ENCODE data around the gene SLC19A1. TPM values are rescaled to one million over a fixed set of nuclear protein-coding genes. Genes with fewer than 3 reads are reported as not detected.
"Not testable (repeated sequence)": the region's sequence is repeated elsewhere in the genome, so short reads cannot be mapped to it uniquely, and the experiment has no call there.

The SLC19A1 gene
- total RNA-seq, 1 experiment from 2014 or later: 4.3 TPM

DNA sequence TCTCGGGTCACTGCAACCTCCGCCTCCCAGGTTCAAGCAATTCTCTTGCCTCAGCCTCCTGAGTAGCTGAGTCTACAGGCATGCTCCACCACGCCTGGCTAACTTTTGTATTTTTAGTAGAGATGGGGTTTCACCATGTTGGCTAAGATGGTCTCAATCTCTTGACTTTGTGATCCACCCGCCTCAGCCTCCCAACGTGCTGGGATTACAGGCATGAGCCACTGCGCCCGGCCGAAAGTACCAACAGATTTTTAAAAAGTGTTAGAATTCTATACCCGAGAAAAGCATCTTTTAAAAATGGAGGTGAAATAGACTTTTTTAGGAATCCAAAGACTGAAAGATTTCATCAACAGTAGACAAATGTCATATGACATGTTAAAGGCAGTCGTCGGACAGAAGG lies 21.9 kb upstream of the SLC19A1 start:
- H3K9ac ChIP-seq (ENCODE audit: low read length); H3K27me3 ChIP-seq (ENCODE audit: low read length); H3K9me3 ChIP-seq (ENCODE audit: low read length); H3K4me2 ChIP-seq (ENCODE audit: low read depth, low read length, poor library complexity, severe bottlenecking); H2AFZ ChIP-seq (ENCODE audit: low read length); H3K9me2 ChIP-seq (replicated peaks; ENCODE audit: insufficient read depth, low read length); H4K20me1 ChIP-seq (ENCODE audit: insufficient read depth, low read depth, low read length); H3K36me3 ChIP-seq (ENCODE audit: insufficient read depth, low read length); H3K79me2 ChIP-seq (ENCODE audit: low read length); DNase-seq; H3K27ac ChIP-seq (ENCODE audit: low read length); H3K4me3 ChIP-seq (ENCODE audit: low read length); H3K4me1 ChIP-seq (ENCODE audit: low read length): not testable (repeated sequence)

GRCh38 chr21:45562965-45563364 lies 20.7 kb upstream of the SLC19A1 start:
- Histone ChIP-seq H3K9me3 (ENCODE audit: low read length) (no peaks in the 10 kb centered on the region), H3K4me1 (ENCODE audit: low read length) (no peaks in the 10 kb centered on the region), H3K36me3 (ENCODE audit: insufficient read depth, low read length) (no peaks in the 10 kb centered on the region), H3K27me3 (ENCODE audit: low read length) (no peaks in the 10 kb centered on the region), H4K20me1 (ENCODE audit: insufficient read depth, low read depth, low read length) (peaks cover under 1% of the 10 kb centered on the region; the same call in 1 of the 2 replicates), H3K27ac (ENCODE audit: low read length) (no peak overlapping the region), H3K9me2 (replicated peaks; ENCODE audit: insufficient read depth, low read length) (no peaks in the 10 kb centered on the region), H3K79me2 (ENCODE audit: low read length) (no peaks in the 10 kb centered on the region), H2AFZ (ENCODE audit: low read length) (no peak overlapping the region), H3K9ac (ENCODE audit: low read length) (no peak overlapping the region), H3K4me3 (ENCODE audit: low read length) (no peak overlapping the region), H3K4me2 (ENCODE audit: low read depth, low read length, poor library complexity, severe bottlenecking) (no peak overlapping the region)
- no peak for DNase-seq

DNA sequence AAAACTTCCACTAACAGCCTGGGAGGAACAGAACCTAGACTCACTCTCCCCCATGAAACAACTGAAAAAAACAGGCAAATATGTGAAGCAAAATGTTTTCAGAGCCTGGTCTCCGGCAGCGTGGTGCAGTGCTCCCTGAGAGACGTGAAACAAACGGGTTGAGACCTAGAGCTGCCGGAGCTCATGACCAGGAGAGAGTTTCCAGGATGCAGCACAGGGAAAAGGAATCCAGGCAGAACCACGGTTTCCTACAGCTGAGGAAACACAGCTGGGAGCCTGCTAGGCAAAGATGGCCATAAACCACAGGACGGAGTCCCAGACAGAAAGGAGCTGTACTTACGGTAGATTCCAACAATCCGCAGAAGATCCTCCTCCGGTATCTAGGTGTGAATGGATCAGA lies 20.2 kb upstream of the SLC19A1 start:
- no peak overlapping the region for H3K4me3 ChIP-seq (ENCODE audit: low read length)
- H3K27ac ChIP-seq (ENCODE audit: low read length): no peak overlapping the region
- no peak for DNase-seq
- no peak overlapping the region for H3K9ac ChIP-seq (ENCODE audit: low read length)
- no peak overlapping the region for H3K4me2 ChIP-seq (ENCODE audit: low read depth, low read length, poor library complexity, severe bottlenecking)
- no peak overlapping the region for H2AFZ ChIP-seq (ENCODE audit: low read length)
- no peaks in the 10 kb centered on the region for H3K4me1 ChIP-seq (ENCODE audit: low read length)
- H3K36me3 ChIP-seq (ENCODE audit: insufficient read depth, low read length): no peaks in the 10 kb centered on the region
- H4K20me1 ChIP-seq (ENCODE audit: insufficient read depth, low read depth, low read length): peaks cover 6% of the 10 kb centered on the region
- H3K79me2 ChIP-seq (ENCODE audit: low read length): no peaks in the 10 kb centered on the region
- H3K27me3 ChIP-seq (ENCODE audit: low read length): no peaks in the 10 kb centered on the region
- H3K9me2 ChIP-seq (replicated peaks; ENCODE audit: insufficient read depth, low read length): no peaks in the 10 kb centered on the region
- no peaks in the 10 kb centered on the region for H3K9me3 ChIP-seq (ENCODE audit: low read length)

DNA sequence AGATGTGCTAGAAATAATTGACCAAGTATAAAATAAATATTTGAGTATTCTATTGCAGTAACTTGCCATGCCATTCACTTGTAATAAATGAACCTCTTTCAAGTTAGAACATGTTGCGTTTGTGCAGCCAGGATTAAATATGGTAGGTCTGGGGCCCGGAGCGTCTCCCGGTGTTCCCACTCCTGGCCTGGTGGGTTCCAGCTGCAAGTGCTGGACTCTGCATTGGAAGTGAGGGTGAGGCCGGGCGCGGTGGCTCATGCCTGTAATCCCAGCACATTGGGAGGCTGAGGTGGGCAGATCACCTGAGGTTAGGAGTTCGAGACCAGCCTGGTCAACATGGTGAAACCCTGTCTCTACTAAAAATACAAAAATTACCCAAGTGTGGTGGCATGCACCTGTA lies 19.0 kb upstream of the SLC19A1 start:
- H3K9me3 ChIP-seq (ENCODE audit: low read length); H3K79me2 ChIP-seq (ENCODE audit: low read length); H4K20me1 ChIP-seq (ENCODE audit: insufficient read depth, low read depth, low read length); H3K27ac ChIP-seq (ENCODE audit: low read length); H3K36me3 ChIP-seq (ENCODE audit: insufficient read depth, low read length); H3K27me3 ChIP-seq (ENCODE audit: low read length); H3K4me3 ChIP-seq (ENCODE audit: low read length); H3K4me1 ChIP-seq (ENCODE audit: low read length); DNase-seq; H2AFZ ChIP-seq (ENCODE audit: low read length); H3K9me2 ChIP-seq (replicated peaks; ENCODE audit: insufficient read depth, low read length); H3K9ac ChIP-seq (ENCODE audit: low read length); H3K4me2 ChIP-seq (ENCODE audit: low read depth, low read length, poor library complexity, severe bottlenecking): not testable (repeated sequence)

DNA sequence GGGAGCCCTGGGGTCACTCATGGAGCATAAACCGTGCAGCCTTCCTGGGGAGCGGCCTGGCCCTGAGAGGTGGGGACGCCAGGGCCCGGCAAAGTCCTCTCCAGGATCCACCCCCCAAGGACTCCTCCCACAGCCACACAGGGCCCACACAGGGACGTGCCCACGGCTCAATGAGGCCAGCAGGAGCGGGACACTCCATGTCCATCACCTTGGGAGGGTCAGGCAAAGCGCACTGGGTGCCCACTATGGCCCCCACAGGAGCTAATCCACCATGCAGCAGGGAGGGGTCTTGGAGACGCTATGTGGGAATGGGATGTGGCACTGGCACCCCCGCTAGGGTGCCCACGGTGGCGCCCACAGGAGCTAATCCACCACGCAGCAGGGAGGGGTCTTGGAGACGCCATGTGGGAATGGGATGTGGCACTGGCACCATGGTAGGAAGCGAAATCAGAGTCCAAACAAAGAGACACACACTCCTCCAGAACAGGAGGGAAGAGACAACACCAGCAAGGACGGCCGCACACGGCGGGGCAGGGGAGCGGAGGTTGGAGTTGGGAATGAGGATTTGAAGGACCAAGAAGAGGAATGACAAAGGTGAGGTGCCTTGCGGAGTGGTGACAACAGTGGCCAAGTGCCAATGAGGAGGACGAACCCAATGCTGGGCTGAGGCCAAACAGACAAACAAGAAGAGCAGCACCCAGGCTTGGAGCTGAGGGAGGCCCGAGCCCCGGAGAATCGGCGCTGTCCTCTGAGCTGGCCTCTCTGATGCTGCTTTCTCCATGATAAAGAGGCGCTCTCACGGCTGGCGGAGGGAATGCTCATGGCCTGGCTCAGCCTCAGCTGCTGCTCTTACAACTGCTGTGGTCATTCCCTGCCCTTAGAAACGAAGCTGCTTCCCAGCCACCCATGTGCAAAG lies 18.1 kb upstream of the SLC19A1 start:
- Histone ChIP-seq H3K79me2 (ENCODE audit: low read length) (no peaks in the 10 kb centered on the region), H3K9me3 (ENCODE audit: low read length) (no peaks in the 10 kb centered on the region), H3K9me2 (replicated peaks; ENCODE audit: insufficient read depth, low read length) (no peaks in the 10 kb centered on the region), H3K4me2 (ENCODE audit: low read depth, low read length, poor library complexity, severe bottlenecking) (no peak overlapping the region), H3K9ac (ENCODE audit: low read length) (no peak overlapping the region), H4K20me1 (ENCODE audit: insufficient read depth, low read depth, low read length) (peaks cover 7% of the 10 kb centered on the region), H2AFZ (ENCODE audit: low read length) (no peak overlapping the region), H3K4me1 (ENCODE audit: low read length) (peaks cover 18% of the 10 kb centered on the region), H3K4me3 (ENCODE audit: low read length) (no peak overlapping the region), H3K27ac (ENCODE audit: low read length) (no peak overlapping the region), H3K27me3 (ENCODE audit: low read length) (no peaks in the 10 kb centered on the region), H3K36me3 (ENCODE audit: insufficient read depth, low read length) (no peaks in the 10 kb centered on the region)
- no peak for DNase-seq

- H3K36me3 ChIP-seq (ENCODE audit: insufficient read depth, low read length): no peaks in the 10 kb centered on the region
- no peak overlapping the region for H3K9ac ChIP-seq (ENCODE audit: low read length)
- peaks cover 7% of the 10 kb centered on the region for H4K20me1 ChIP-seq (ENCODE audit: insufficient read depth, low read depth, low read length)
- no peaks in the 10 kb centered on the region for H3K79me2 ChIP-seq (ENCODE audit: low read length)
- no peak overlapping the region for H3K4me3 ChIP-seq (ENCODE audit: low read length)
- H3K27ac ChIP-seq (ENCODE audit: low read length): no peak overlapping the region
- H3K9me2 ChIP-seq (replicated peaks; ENCODE audit: insufficient read depth, low read length): no peaks in the 10 kb centered on the region
- H3K27me3 ChIP-seq (ENCODE audit: low read length): no peaks in the 10 kb centered on the region
- H3K4me2 ChIP-seq (ENCODE audit: low read depth, low read length, poor library complexity, severe bottlenecking): no peak overlapping the region
- H3K4me1 ChIP-seq (ENCODE audit: low read length): peaks cover 21% of the 10 kb centered on the region
- DNase-seq: no peak
- H3K9me3 ChIP-seq (ENCODE audit: low read length): no peaks in the 10 kb centered on the region
- H2AFZ ChIP-seq (ENCODE audit: low read length): no peak overlapping the region
Observed at GRCh38 chr21:45559216-45560105, 17.2 kb upstream of the SLC19A1 start.

DNA sequence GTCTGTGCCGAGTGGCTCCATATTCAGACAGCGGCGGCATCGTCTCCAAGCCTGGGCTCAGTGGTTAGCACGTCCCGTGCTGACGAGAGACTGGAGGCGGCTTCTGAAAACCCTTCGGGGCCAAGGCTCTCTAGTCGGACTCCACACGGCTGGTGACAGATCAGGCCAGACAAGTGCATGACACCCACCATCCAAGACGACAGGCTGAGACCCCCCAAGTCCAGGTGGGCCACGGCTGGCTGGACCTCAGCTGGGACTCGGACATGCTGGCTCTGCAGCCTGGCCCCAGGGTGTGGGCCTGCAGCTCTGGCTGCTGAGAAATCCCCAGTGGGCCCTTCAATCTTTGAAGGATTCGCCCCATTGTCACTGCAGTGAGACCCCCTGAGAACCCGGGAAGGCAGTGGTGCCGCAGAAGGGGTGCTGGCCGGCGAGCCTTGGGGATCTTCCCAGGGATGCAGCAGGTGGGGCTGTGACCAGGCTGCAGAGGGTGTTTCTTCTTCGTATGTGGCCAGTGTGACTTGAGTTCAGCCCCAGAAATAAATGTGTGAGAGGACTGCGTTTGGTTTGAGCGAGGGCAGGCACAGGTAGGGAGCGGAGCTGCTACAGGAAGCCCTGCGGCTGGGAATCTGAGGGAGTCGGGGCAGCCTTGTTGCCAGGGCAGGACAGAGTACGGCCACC lies 15.9 kb upstream of the SLC19A1 start:
- no peaks in the 10 kb centered on the region for H3K9me3 ChIP-seq (ENCODE audit: low read length)
- no peak overlapping the region for H3K27ac ChIP-seq (ENCODE audit: low read length)
- H3K79me2 ChIP-seq (ENCODE audit: low read length): no peaks in the 10 kb centered on the region
- H3K9me2 ChIP-seq (replicated peaks; ENCODE audit: insufficient read depth, low read length): no peaks in the 10 kb centered on the region
- H4K20me1 ChIP-seq (ENCODE audit: insufficient read depth, low read depth, low read length): peaks cover 7% of the 10 kb centered on the region
- no peak overlapping the region for H3K9ac ChIP-seq (ENCODE audit: low read length)
- H3K36me3 ChIP-seq (ENCODE audit: insufficient read depth, low read length): no peaks in the 10 kb centered on the region
- DNase-seq: no peak
- no peak overlapping the region for H2AFZ ChIP-seq (ENCODE audit: low read length)
- no peak overlapping the region for H3K4me3 ChIP-seq (ENCODE audit: low read length)
- no peaks in the 10 kb centered on the region for H3K27me3 ChIP-seq (ENCODE audit: low read length)
- H3K4me2 ChIP-seq (ENCODE audit: low read depth, low read length, poor library complexity, severe bottlenecking): no peak overlapping the region
- peaks cover 22% of the 10 kb centered on the region for H3K4me1 ChIP-seq (ENCODE audit: low read length)

GRCh38 chr21:45557616-45558043 lies 15.4 kb upstream of the SLC19A1 start:
- Histone ChIP-seq H3K27me3 (ENCODE audit: low read length) (no peaks in the 10 kb centered on the region), H3K9ac (ENCODE audit: low read length) (no peak overlapping the region), H4K20me1 (ENCODE audit: insufficient read depth, low read depth, low read length) (peaks cover 7% of the 10 kb centered on the region), H3K9me3 (ENCODE audit: low read length) (no peaks in the 10 kb centered on the region), H2AFZ (ENCODE audit: low read length) (no peak overlapping the region), H3K4me2 (ENCODE audit: low read depth, low read length, poor library complexity, severe bottlenecking) (no peak overlapping the region), H3K9me2 (replicated peaks; ENCODE audit: insufficient read depth, low read length) (no peaks in the 10 kb centered on the region), H3K27ac (ENCODE audit: low read length) (no peak overlapping the region), H3K79me2 (ENCODE audit: low read length) (no peaks in the 10 kb centered on the region), H3K4me1 (ENCODE audit: low read length) (peaks cover 22% of the 10 kb centered on the region), H3K4me3 (ENCODE audit: low read length) (no peak overlapping the region), H3K36me3 (ENCODE audit: insufficient read depth, low read length) (no peaks in the 10 kb centered on the region)
- DNase-seq: no peak

Measured in Karpas-422 (cell line).